ENCODE results near the gene TMEM161B.
"Not testable (repeated sequence)": the region's sequence is repeated elsewhere in the genome, so short reads cannot be mapped to it uniquely, and the experiment has no call there.

The TMEM161B gene

DNA sequence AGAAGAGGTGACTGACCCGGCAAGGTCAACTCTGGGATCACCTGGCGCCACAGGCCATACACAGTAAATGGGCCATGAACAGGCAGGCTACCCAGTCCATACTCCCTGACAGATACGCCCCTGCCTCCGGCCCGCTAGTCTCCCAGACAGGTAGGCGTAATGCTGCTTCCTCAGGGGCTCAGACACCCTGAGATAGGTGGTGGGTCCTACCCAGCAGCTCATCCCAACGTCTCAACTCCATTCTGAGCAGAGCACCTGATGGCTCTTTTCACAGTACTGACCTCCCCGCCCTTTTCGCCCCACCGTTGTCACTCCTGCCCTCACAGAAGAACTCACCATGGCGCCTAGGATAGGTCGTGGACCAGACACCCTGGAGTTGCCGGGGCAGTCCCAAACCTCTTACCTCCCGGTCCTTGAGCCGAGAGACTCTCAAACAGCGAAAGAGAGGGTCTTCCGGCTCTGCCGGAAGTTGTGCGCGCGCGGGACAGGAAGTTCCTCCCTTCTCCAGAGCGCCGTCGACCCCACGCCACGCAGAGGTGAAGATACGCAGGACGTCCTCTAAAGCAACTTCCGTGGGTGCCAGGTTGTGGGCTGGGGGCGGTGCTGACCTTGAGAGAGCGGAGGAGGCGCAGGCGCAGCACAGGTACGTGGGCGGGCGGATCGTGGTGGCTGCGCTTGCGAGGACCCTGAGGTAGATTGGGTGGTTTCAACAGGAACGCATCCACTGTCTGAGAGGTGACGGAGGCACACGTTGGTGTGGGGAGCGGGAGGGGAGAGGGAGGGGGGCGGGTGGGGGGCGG, at the start of gene TMEM161B:
TMEM161B (minus strand) TSS at position 461 of the 800 bp plus-strand sequence; CDS start at position 339, 122 bp downstream.
- DNase-seq = peak; percentile 88

DNA sequence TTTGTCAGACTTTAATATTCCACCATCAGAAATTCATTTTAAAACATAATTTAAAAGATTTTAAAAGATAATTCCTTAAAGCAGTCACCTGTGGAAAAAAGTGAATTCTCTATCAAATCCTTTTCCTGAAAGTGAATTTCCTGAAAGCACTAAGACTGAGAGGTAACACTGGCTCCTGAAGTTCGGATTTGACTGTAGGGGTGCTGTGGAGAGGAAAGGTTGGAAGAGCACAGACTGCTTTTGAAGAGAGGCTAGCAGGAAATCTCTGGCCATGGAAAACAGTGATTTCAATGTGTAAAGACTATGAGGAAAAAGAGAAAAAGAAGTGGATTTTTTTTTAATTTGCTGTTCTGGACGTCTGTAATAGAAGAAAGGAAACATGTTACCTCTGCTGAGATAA, 35.7 kb upstream of the TMEM161B start:
- no peak for DNase-seq

DNA sequence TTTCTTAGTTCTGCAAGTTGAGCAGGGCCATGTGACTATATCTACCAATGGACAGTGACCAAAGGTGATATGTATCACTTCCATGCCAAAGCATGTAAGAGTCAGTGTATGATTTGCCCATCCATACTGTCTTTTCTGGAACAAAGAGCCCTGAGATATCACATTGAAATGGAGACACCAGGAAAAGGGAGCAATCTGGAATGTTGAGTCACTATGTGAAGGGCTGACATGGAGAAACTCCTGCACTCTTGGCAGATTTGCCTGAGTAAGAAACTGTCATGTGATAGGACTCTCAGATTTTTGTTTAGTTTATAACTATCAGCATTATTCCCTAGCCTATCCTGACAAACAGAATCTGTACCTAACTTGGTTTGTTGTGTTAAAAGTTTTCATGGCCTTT, 29.8 kb upstream of the TMEM161B start:
- DNase-seq = no peak

DNA sequence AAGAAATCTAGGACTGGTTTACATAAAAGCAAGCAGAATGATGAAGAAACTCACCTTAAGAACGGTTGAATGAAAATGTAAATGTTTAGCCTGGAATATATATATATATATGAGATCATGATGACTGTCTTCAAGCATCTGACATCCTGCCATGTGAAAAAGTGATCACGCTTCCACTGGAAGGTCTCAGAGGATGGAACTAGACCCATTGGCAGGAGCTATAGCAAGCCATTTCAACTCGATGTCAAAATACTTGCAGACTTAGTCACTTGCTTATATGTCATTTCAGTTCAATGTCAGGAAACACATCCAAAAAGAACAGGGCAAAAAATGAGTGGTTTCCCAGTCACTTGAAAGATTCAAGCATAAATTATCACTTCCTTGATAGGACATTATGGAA, 22.2 kb upstream of the TMEM161B start:
- DNase-seq = no peak

- no peak for DNase-seq
Observed at GRCh38 chr5:88288528-88289197, 20.0 kb upstream of the TMEM161B start.

GRCh38 chr5:88287846-88288527, 19.3 kb upstream of the TMEM161B start:
- no peak for DNase-seq

GRCh38 chr5:88287302-88287701, 18.7 kb upstream of the TMEM161B start:
- no peak for DNase-seq

GRCh38 chr5:88283690-88284089, 15.0 kb upstream of the TMEM161B start:
- DNase-seq = no peak

GRCh38 chr5:88281322-88281721, 12.7 kb upstream of the TMEM161B start:
- no peak for DNase-seq

DNA sequence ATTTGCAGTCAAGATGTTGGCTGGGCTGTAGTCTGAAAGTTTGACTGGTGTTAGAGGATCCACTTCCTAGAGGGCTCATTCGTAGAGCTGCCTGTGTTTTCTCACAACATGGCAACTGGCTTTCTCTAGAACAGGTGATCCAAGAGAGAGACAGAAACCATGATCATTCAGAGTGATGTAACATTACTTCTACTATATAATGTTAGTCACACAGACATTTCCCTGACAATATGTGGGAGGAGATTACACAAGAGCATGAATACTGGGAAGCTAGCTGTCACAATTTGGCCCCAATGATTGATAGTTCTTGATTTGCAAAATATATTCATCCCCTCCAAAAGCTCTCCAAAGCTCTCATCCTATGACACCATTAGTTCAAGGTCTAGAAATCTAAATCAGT, 10.9 kb upstream of the TMEM161B start:
- DNase-seq = no peak

DNA sequence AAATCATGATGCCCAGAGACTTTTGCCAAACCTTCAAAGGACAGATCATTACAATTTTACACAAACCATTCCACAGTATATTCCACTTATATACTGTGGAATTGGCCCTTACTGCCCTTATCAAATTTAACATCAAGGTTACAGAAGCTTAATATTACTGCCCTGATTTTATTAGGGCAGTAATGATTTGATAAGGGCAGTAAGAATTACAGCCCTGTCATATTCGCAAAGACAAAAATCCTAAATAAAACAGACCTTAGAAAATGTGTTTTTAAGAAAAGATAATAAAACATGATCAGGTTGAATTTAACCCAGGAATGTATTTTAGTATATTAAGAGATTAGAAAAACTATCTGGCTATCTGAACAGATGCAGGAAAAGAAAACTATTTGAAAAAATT, 7.7 kb upstream of the TMEM161B start:
- no peak for DNase-seq

DNA sequence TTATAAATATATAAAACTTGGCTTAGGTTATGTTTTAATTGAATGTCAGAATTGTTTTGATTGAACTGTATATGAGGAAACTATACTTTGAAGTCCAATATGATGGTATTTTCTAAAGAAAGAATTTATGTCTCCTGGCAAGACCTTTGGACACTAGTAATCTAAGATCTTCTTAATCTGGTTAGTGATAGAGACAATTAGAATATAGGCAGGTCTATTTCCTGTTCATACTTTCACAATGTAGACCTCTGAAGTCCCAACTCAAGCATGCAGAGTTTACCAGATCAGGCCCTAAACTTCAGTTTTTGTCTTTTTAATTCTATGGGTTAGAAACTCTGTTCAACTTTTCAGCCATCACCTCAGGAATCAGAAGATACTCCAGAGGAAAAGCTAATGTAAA, 6.9 kb upstream of the TMEM161B start:
- no peak for DNase-seq

GRCh38 chr5:88269222-88269771, 652 bp upstream of the TMEM161B start:
- DNase-seq = no peak

- not testable (repeated sequence) for DNase-seq
Observed at GRCh38 chr5:88264565-88264964, 4.1 kb downstream of the TMEM161B start.

GRCh38 chr5:88263349-88263748, 5.3 kb downstream of the TMEM161B start:
- DNase-seq = no peak

DNA sequence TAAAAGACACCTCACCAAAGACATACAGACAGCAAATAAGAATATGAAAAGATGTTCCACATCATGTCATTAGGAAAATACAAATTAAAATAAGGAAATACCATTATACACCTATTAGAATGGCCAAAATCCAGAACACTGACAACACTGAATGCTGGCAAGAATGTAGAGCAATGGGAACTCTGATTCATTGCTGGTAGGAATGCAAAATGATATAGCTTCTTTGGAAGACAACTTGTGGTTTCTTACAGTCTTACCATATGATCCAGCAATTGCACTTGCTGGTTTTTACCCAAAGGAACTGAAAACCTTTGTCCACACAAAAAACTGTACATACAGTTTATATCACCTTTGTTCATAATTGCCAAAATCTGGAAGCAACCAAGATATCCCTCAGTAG, 6.5 kb downstream of the TMEM161B start:
- no peak for DNase-seq

DNA sequence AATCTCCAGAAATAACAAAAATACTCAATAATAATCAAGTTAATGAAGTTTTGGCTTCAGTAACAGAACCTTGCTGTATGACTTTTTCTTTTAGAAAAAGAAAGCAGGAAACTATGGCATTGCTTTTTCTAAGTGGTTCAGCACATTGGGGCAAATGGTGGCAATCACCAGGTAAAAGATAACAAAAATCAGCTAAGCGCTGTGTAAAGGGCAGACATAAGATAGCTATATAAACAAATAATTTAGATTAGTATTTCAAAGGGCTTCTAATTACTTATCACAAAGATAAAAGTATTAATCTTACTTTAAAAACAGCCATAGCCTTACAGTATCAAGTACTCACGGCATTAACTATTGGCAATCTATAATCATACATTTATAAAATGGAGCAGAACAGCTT, 10.0 kb downstream of the TMEM161B start:
- DNase-seq = no peak

DNA sequence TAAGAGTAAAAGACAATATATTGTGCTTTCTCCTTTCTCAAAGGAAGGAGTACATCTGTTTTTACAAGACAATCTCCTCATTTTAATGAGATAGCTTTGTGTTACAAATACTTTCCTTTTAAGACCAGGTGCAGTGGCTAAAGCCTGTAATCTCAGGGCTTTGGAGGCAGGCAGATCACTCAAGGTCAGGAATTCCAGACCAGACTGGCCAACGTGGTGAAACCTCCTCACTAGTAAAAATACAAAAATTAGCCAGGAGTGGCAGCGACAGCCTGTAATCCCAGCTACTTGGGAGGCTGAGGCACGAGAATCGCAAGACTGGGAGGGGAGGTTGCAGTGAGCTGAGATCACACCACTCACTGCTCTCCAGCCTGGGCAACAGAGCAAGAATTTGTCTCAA, 11.8 kb downstream of the TMEM161B start:
- no peak for DNase-seq

GRCh38 chr5:88256037-88256436, 12.6 kb downstream of the TMEM161B start:
- no peak for DNase-seq

GRCh38 chr5:88254320-88254719, 14.3 kb downstream of the TMEM161B start:
- DNase-seq = no peak

- no peak for DNase-seq
Observed at GRCh38 chr5:88251048-88251711, 17.5 kb downstream of the TMEM161B start.

GRCh38 chr5:88250010-88250409, 18.6 kb downstream of the TMEM161B start:
- DNase-seq = no peak
